Ishikawa (cell line): ENCODE measurements around the gene RAD51B.

Experiments
- CEBPB ChIP-seq: IDR thresholded peaks from 2 replicates; pipeline ENCODE4 v1.6.1; 2012
- CREB1 ChIP-seq: IDR thresholded peaks from 2 replicates; pipeline ENCODE4 v1.6.1; 2012; ENCODE audit warnings: low read depth
- EGR1 ChIP-seq: IDR thresholded peaks from 2 replicates; pipeline ENCODE4 v1.6.1; 2012
- EP300 ChIP-seq: IDR thresholded peaks from 2 replicates; pipeline ENCODE4 v1.6.1; 2012; ENCODE audit warnings: borderline replicate concordance
- FOXM1 ChIP-seq: IDR thresholded peaks from 2 replicates; pipeline ENCODE4 v1.6.1; 2012; ENCODE audit warnings: low read depth, borderline replicate concordance
- NFIC ChIP-seq: IDR thresholded peaks from 2 replicates; pipeline ENCODE4 v1.6.1; 2012
- RAD21 ChIP-seq: IDR thresholded peaks from 2 replicates; pipeline ENCODE4 v1.6.1; 2012; ENCODE audit warnings: low read depth
- TAF1 ChIP-seq: IDR thresholded peaks from 2 replicates; pipeline ENCODE4 v1.6.1; 2012; ENCODE audit warnings: low read depth, mild to moderate bottlenecking
- TCF12 ChIP-seq: IDR thresholded peaks from 2 replicates; pipeline ENCODE4 v1.6.1; 2012; ENCODE audit warnings: low read depth
- TEAD4 ChIP-seq: IDR thresholded peaks from 2 replicates; pipeline ENCODE4 v1.6.1; 2012
- USF1 ChIP-seq: IDR thresholded peaks from 2 replicates; pipeline ENCODE4 v1.6.1; 2012
- YY1 ChIP-seq: IDR thresholded peaks from 2 replicates; pipeline ENCODE4 v1.6.1; 2012; ENCODE audit warnings: low read depth
- ZBTB7A ChIP-seq: IDR thresholded peaks from 2 replicates; pipeline ENCODE4 v1.6.1; 2012; ENCODE audit warnings: low read depth
- TF ChIP-seq, protein P1 (sequence below): IDR thresholded peaks from 2 replicates; pipeline ENCODE4 v1.6.1; 2012
- TF ChIP-seq, protein P2 (sequence below): IDR thresholded peaks from 2 replicates; pipeline ENCODE4 v1.6.1; 2012; ENCODE audit warnings: low read depth, mild to moderate bottlenecking

The RAD51B gene

DNA sequence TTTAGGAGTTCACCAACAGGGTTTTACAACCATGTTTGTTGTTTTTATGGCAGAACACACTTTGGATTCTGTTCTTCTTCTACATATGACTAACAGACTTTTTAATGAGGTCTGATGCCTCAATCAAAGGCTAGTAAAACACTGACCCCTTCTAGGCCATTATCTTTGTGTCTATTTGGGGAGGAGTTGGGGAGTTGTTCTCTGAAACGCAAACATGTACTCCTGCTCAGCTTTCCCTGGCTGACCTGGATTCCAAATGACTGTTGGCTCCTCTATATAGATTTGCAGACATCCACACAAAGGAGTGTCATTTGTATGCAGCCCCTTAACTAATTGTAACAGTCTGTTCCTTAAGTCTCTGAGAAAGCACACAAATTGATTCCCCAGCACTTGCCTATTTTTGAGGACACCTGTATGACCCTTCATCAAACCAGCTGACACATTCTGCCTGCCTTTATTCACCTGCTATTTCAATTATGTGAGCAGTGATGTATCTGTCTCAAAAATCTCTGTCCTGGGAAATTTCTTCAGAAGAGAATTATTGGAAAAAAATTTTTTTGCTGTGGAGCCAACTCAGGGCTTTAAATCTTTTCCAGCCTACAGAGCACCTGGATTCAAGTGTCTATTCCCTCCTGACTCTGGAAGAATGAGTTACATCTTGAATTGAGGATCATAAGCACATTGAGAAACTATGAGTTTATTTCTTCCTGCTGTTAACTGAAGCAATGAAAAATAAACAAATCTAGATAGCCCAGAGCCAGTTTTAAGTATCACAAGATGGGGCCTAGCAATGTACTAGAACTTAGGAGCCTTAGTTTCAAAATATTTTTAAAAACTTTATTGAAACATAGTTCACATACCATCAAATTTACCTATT is 417.2 kb downstream of the RAD51B start:
- TF ChIP-seq CREB1 (no peak), YY1 (no peak), EGR1 (no peak), CEBPB (no peak), TEAD4 (no peak), ZBTB7A (no peak), FOXM1 (no peak), NFIC (no peak), TCF12 (no peak), EP300 (no peak), USF1 (no peak), RAD21 (no peak), TAF1 (no peak)
- TF ChIP-seq, protein P1, sequence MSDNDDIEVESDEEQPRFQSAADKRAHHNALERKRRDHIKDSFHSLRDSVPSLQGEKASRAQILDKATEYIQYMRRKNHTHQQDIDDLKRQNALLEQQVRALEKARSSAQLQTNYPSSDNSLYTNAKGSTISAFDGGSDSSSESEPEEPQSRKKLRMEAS = no peak
- TF ChIP-seq, protein P2, sequence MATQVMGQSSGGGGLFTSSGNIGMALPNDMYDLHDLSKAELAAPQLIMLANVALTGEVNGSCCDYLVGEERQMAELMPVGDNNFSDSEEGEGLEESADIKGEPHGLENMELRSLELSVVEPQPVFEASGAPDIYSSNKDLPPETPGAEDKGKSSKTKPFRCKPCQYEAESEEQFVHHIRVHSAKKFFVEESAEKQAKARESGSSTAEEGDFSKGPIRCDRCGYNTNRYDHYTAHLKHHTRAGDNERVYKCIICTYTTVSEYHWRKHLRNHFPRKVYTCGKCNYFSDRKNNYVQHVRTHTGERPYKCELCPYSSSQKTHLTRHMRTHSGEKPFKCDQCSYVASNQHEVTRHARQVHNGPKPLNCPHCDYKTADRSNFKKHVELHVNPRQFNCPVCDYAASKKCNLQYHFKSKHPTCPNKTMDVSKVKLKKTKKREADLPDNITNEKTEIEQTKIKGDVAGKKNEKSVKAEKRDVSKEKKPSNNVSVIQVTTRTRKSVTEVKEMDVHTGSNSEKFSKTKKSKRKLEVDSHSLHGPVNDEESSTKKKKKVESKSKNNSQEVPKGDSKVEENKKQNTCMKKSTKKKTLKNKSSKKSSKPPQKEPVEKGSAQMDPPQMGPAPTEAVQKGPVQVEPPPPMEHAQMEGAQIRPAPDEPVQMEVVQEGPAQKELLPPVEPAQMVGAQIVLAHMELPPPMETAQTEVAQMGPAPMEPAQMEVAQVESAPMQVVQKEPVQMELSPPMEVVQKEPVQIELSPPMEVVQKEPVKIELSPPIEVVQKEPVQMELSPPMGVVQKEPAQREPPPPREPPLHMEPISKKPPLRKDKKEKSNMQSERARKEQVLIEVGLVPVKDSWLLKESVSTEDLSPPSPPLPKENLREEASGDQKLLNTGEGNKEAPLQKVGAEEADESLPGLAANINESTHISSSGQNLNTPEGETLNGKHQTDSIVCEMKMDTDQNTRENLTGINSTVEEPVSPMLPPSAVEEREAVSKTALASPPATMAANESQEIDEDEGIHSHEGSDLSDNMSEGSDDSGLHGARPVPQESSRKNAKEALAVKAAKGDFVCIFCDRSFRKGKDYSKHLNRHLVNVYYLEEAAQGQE = no peak

GRCh38 chr14:68238551-68238950 is 419.0 kb downstream of the RAD51B start:
- TF ChIP-seq, protein P1 = no peak
- no peak for TF ChIP-seq TEAD4
- TF ChIP-seq ZBTB7A = no peak
- no peak for TF ChIP-seq RAD21
- TF ChIP-seq EP300 = no peak
- TF ChIP-seq YY1 = no peak
- TF ChIP-seq, protein P2 = no peak
- no peak for TF ChIP-seq FOXM1
- TF ChIP-seq TCF12 = no peak
- no peak for TF ChIP-seq NFIC
- no peak for TF ChIP-seq TAF1
- no peak for TF ChIP-seq EGR1
- TF ChIP-seq CEBPB = no peak
- TF ChIP-seq USF1 = no peak
- no peak for TF ChIP-seq CREB1

GRCh38 chr14:68238976-68239375 is 419.4 kb downstream of the RAD51B start:
- TF ChIP-seq EP300 (no peak), TEAD4 (no peak), YY1 (no peak), NFIC (no peak), EGR1 (no peak), CREB1 (no peak), ZBTB7A (no peak), USF1 (no peak), TAF1 (no peak)
- TF ChIP-seq, protein P1 = no peak
- TF ChIP-seq, protein P2 = no peak
